Superior temporal gyrus (tissue), 1 donor: ENCODE measurements around the gene PRKG1.
"Not testable (repeated sequence)": the region's sequence is repeated elsewhere in the genome, so short reads cannot be mapped to it uniquely, and the experiment has no call there.

Experiments
- DNase-seq: peaks from one replicate; pipeline ENCODE4 v3.0.0-alpha.2; 2016; ENCODE audit errors: extremely low spot score

PRKG1 gene

GRCh38 chr10:51643734-51644133 is 569.4 kb downstream of the PRKG1 start:
- DNase-seq: no peak

GRCh38 chr10:51649064-51649463 is 574.8 kb downstream of the PRKG1 start:
- no peak for DNase-seq

GRCh38 chr10:51651063-51651462 is 576.8 kb downstream of the PRKG1 start:
- DNase-seq: no peak

GRCh38 chr10:51653025-51653424 is 578.7 kb downstream of the PRKG1 start:
- DNase-seq: no peak

- peak; percentile 32 for DNase-seq
These were observed 580.6 kb downstream of the PRKG1 start for GRCh38 chr10:51654918-51655317.

- no peak for DNase-seq
These were observed 582.2 kb downstream of the PRKG1 start for GRCh38 chr10:51656503-51656902.

GRCh38 chr10:51658000-51658399 is 583.7 kb downstream of the PRKG1 start:
- DNase-seq: no peak

GRCh38 chr10:51659344-51659743 is 585.1 kb downstream of the PRKG1 start:
- no peak for DNase-seq

- DNase-seq: no peak
These were observed 588.8 kb downstream of the PRKG1 start for GRCh38 chr10:51663086-51663485.

GRCh38 chr10:51666456-51666855 is 592.2 kb downstream of the PRKG1 start:
- no peak for DNase-seq

- DNase-seq: no peak
These were observed 593.5 kb downstream of the PRKG1 start for GRCh38 chr10:51667678-51668335.

- no peak for DNase-seq
These were observed 594.0 kb downstream of the PRKG1 start for GRCh38 chr10:51668336-51668689.

- no peak for DNase-seq
These were observed 594.8 kb downstream of the PRKG1 start for GRCh38 chr10:51669041-51669440.

- no peak for DNase-seq
These were observed 597.8 kb downstream of the PRKG1 start for GRCh38 chr10:51672039-51672535.

GRCh38 chr10:51675088-51675487 is 600.8 kb downstream of the PRKG1 start:
- DNase-seq: no peak

- no peak for DNase-seq
These were observed 605.6 kb downstream of the PRKG1 start for GRCh38 chr10:51679841-51680240.

- no peak for DNase-seq
These were observed 608.9 kb downstream of the PRKG1 start for GRCh38 chr10:51683031-51683691.

GRCh38 chr10:51685768-51686167 is 611.5 kb downstream of the PRKG1 start:
- DNase-seq: no peak

GRCh38 chr10:51687296-51687695 is 613.0 kb downstream of the PRKG1 start:
- no peak for DNase-seq

- not testable (repeated sequence) for DNase-seq
These were observed 614.5 kb downstream of the PRKG1 start for GRCh38 chr10:51688826-51689225.

- DNase-seq: no peak
These were observed 615.2 kb downstream of the PRKG1 start for GRCh38 chr10:51689536-51689935.

- DNase-seq: no peak
These were observed 616.8 kb downstream of the PRKG1 start for GRCh38 chr10:51691135-51691534.

GRCh38 chr10:51694086-51694768 is 619.9 kb downstream of the PRKG1 start:
- DNase-seq: no peak
